ENCODE results near the gene USP54.

The USP54 gene

GRCh38 chr10:73471226-73471625, 119.9 kb downstream of the USP54 start:
- Histone ChIP-seq H3K36me3 (ENCODE audit: control insufficient read depth, insufficient read depth, low read length) (no peaks in the 10 kb centered on the region), H3K4me3 (ENCODE audit: low read depth, low read length) (no peak overlapping the region)

GRCh38 chr10:73469579-73469978, 121.6 kb downstream of the USP54 start:
- Histone ChIP-seq H3K79me2 (no peaks in the 10 kb centered on the region), H3K36me3 (ENCODE audit: control insufficient read depth, insufficient read depth, low read length) (no peaks in the 10 kb centered on the region), H3K4me2 (ENCODE audit: low read length) (no peak overlapping the region), H3K27me3 (ENCODE audit: control insufficient read depth, insufficient read depth, low read length) (no peaks in the 10 kb centered on the region), H2AFZ (no peak overlapping the region), H3K9me3 (ENCODE audit: control insufficient read depth, low read length) (no peaks in the 10 kb centered on the region), H3K9ac (no peak overlapping the region), H3K27ac (no peak overlapping the region), H3K4me1 (no peaks in the 10 kb centered on the region), H3K4me3 (ENCODE audit: low read depth, low read length) (no peak overlapping the region)
- TF ChIP-seq CTCF (IDR thresholded peaks at IDR 0.05) = no peak

More at GRCh38 chr10:73471226-73471625, 119.9 kb downstream of the USP54 start:
- no peaks in the 10 kb centered on the region for H3K9me3 ChIP-seq (ENCODE audit: control insufficient read depth, low read length)
- no peaks in the 10 kb centered on the region for H3K79me2 ChIP-seq
- H2AFZ ChIP-seq = no peak overlapping the region
- H3K27ac ChIP-seq = no peak overlapping the region
- no peak overlapping the region for H3K4me2 ChIP-seq (ENCODE audit: low read length)
- no peaks in the 10 kb centered on the region for H3K27me3 ChIP-seq (ENCODE audit: control insufficient read depth, insufficient read depth, low read length)
- no peak for TF ChIP-seq CTCF (IDR thresholded peaks at IDR 0.05)
- H3K4me1 ChIP-seq = no peaks in the 10 kb centered on the region
- no peak overlapping the region for H3K9ac ChIP-seq

GRCh38 chr10:73467206-73467605, 123.9 kb downstream of the USP54 start:
- Histone ChIP-seq H3K4me1 (no peaks in the 10 kb centered on the region), H2AFZ (no peak overlapping the region), H3K27ac (no peak overlapping the region), H3K4me2 (ENCODE audit: low read length) (no peak overlapping the region), H3K9me3 (ENCODE audit: control insufficient read depth, low read length) (no peaks in the 10 kb centered on the region), H3K79me2 (no peaks in the 10 kb centered on the region), H3K9ac (no peak overlapping the region), H3K27me3 (ENCODE audit: control insufficient read depth, insufficient read depth, low read length) (no peaks in the 10 kb centered on the region), H3K4me3 (ENCODE audit: low read depth, low read length) (no peak overlapping the region), H3K36me3 (ENCODE audit: control insufficient read depth, insufficient read depth, low read length) (no peaks in the 10 kb centered on the region)
- TF ChIP-seq CTCF (IDR thresholded peaks at IDR 0.05) = no peak

- H3K79me2 ChIP-seq = no peaks in the 10 kb centered on the region
- H3K9me3 ChIP-seq (ENCODE audit: control insufficient read depth, low read length) = no peaks in the 10 kb centered on the region
- no peaks in the 10 kb centered on the region for H3K27me3 ChIP-seq (ENCODE audit: control insufficient read depth, insufficient read depth, low read length)
- H2AFZ ChIP-seq = no peak overlapping the region
- H3K4me2 ChIP-seq (ENCODE audit: low read length) = no peak overlapping the region
- no peaks in the 10 kb centered on the region for H3K36me3 ChIP-seq (ENCODE audit: control insufficient read depth, insufficient read depth, low read length)
- H3K9ac ChIP-seq = no peak overlapping the region
- H3K27ac ChIP-seq = no peak overlapping the region
- no peak overlapping the region for H3K4me3 ChIP-seq (ENCODE audit: low read depth, low read length)
- no peaks in the 10 kb centered on the region for H3K4me1 ChIP-seq
- no peak for TF ChIP-seq CTCF (IDR thresholded peaks at IDR 0.05)
These were observed 125.0 kb downstream of the USP54 start for GRCh38 chr10:73465978-73466726.

GRCh38 chr10:73460897-73461296, 130.2 kb downstream of the USP54 start:
- Histone ChIP-seq H3K79me2 (no peaks in the 10 kb centered on the region), H3K4me2 (ENCODE audit: low read length) (no peak overlapping the region), H3K36me3 (ENCODE audit: control insufficient read depth, insufficient read depth, low read length) (no peaks in the 10 kb centered on the region), H3K4me1 (no peaks in the 10 kb centered on the region), H3K9ac (no peak overlapping the region), H3K9me3 (ENCODE audit: control insufficient read depth, low read length) (no peaks in the 10 kb centered on the region), H3K4me3 (ENCODE audit: low read depth, low read length) (no peak overlapping the region), H3K27ac (no peak overlapping the region), H3K27me3 (ENCODE audit: control insufficient read depth, insufficient read depth, low read length) (no peaks in the 10 kb centered on the region), H2AFZ (no peak overlapping the region)
- no peak for TF ChIP-seq CTCF (IDR thresholded peaks at IDR 0.05)

All from parathyroid adenoma (tissue), 2 donors.